AG09309 (cell line): Measurements from ENCODE around the gene ZMYND12.
"Not testable (repeated sequence)": the region's sequence is repeated elsewhere in the genome, so short reads cannot be mapped to it uniquely, and the experiment has no call there.

Experiments used
- DNase-seq: peaks from one replicate; pipeline ENCODE4 v3.0.0-alpha.2; 2010; ENCODE audit warnings: low read depth
- H3K4me3 ChIP-seq: 2 replicates; pipeline ENCODE4 v1.5.1; 2011; ENCODE audit warnings: mild to moderate bottlenecking, low read depth, low read length, moderate library complexity; ENCODE audit not compliant: control insufficient read depth
- TF ChIP-seq, protein P1 (sequence below): IDR thresholded peaks from 2 replicates; pipeline ENCODE4 v1.5.1; 2011; ENCODE audit warnings: mild to moderate bottlenecking, low read depth, low read length, inconsistent platforms; ENCODE audit not compliant: insufficient read depth, control insufficient read depth; ENCODE audit errors: missing control alignments

The ZMYND12 gene, protein sequence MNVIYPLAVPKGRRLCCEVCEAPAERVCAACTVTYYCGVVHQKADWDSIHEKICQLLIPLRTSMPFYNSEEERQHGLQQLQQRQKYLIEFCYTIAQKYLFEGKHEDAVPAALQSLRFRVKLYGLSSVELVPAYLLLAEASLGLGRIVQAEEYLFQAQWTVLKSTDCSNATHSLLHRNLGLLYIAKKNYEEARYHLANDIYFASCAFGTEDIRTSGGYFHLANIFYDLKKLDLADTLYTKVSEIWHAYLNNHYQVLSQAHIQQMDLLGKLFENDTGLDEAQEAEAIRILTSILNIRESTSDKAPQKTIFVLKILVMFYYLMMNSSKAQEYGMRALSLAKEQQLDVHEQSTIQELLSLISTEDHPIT

DNA sequence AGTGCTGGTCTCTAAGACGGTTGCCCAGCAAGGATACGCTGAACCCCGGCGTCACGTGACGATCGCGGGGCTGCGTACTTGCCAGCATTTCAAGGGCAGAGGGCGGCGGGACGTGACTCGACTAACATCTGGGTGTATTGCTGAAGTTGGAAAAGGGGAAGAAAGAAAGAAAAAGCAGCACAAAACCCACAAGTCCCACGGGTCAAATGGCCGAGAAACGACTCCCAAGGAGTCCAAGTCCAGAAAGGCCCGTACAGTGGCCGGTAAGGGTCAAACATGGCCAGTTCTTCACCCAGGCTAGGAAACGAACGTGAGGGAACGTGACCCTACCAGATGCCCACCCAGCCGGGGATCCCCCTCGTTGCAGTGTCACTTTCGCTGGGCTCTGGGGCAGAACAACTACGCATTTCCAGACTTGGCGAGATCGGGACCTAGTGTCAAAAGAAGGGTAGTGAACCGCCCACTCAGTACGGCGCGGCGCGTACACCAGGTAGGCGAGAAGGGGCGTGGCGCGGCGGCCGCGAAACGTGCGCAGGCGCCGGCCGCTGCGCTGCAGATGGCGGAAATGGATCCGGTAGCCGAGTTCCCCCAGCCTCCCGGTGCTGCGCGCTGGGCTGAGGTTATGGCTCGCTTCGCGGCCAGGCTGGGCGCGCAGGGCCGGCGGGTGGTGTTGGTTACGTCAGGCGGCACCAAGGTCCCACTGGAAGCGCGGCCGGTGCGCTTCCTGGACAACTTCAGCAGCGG lies at the start of gene ZMYND12, which contains the start of gene PPCS:
ZMYND12 (minus strand) TSS at position 13 of the 744 bp plus-strand sequence. CDS start 25 bp downstream, outside the sequence.
PPCS (plus strand) TSS at position 534 of the 744 bp plus-strand sequence; CDS start at position 557, 23 bp downstream.
- DNase-seq: peak; percentile 48
- TF ChIP-seq, protein P1, sequence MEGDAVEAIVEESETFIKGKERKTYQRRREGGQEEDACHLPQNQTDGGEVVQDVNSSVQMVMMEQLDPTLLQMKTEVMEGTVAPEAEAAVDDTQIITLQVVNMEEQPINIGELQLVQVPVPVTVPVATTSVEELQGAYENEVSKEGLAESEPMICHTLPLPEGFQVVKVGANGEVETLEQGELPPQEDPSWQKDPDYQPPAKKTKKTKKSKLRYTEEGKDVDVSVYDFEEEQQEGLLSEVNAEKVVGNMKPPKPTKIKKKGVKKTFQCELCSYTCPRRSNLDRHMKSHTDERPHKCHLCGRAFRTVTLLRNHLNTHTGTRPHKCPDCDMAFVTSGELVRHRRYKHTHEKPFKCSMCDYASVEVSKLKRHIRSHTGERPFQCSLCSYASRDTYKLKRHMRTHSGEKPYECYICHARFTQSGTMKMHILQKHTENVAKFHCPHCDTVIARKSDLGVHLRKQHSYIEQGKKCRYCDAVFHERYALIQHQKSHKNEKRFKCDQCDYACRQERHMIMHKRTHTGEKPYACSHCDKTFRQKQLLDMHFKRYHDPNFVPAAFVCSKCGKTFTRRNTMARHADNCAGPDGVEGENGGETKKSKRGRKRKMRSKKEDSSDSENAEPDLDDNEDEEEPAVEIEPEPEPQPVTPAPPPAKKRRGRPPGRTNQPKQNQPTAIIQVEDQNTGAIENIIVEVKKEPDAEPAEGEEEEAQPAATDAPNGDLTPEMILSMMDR: no peak
- peak within 1 kb of the TSS; percentile 92 for H3K4me3 ChIP-seq

DNA sequence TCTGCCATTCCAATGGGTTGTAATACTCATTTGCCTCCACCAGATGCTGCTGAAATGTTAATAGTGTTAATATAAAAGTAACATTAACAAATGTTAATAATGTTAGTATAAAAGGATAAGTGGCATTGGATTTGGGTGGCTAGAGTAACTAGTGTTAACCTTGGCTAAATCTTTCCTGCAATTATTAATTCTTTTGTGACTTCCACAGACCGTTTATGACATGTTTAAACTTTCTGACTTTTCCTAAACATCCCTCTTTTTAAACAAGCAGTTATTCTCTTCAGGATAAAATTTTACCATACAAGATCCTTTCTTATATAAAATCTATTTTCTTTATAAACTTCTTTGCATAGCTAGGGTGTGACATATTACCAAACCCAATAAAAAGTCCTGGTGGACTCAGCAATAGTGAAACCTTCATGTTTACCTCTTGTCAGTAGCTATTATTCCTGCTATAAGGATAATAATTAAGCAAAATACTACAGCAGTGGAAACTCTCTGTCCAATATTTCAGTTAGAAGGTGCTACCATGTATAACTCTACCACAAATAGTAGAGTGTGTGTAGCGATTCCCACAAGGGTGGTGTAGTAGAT lies 48.8 kb upstream of the ZMYND12 start:
- TF ChIP-seq, protein P1: no peak
- no peak for DNase-seq
- H3K4me3 ChIP-seq: no peak overlapping the region

DNA sequence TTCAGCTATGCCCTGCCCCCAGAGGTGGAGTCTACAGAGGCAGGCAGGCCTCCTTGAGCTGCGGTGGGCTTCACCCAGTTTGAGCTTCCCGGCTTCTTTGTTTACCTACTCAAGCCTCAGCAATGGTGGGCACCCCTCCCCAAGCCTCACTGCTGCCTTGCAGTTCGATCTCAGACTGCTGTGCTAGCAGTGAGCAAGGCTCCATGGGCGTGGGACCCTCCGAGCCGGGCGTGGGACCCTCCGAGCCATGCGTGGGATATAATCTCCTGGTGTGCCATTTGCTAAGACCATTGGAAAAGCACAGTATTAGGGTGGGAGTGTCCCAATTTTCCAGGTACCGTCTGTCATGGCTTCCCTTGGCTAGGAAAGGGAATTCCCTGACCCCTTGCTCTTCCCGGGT lies 46.2 kb upstream of the ZMYND12 start:
- H3K4me3 ChIP-seq, DNase-seq: not testable (repeated sequence)

DNA sequence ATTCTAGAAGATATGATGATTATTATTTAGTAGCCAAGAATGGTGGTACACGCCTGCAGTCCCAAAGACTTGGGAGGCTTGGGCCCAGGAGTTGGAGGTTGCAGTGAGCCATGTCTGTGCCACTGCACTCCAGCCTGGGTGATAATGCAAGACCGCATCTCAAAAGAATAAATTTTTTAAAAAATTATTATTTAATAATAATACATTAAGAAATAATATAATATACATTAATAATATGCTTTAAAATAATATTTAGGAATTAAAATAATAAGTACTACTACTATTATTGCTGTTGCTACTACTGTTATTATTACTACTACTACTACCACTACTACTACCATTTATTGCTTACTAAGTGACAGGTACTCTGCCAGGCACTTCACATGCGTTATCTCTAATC lies 34.4 kb upstream of the ZMYND12 start:
- no peak for DNase-seq
- TF ChIP-seq, protein P1: no peak
- H3K4me3 ChIP-seq: no peak overlapping the region

DNA sequence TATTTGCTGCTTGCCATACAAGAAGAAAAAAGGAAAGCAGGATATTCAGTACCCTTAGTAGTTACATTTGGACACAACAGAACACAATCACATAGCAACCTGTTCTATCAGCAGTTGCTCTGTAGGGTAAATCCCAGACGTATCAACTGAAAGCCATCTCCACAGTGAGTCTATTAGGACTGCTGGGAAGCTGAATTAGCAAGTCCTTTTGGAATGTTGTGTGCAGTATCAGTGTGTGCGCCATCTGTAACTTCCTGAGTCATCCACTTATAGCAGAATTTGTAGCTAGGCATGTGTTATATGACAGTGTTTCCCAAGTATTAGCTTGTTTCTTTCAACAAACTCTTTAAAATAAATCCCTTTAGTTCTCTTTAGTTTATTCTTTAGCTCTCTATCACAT lies 28.6 kb upstream of the ZMYND12 start:
- H3K4me3 ChIP-seq: no peak overlapping the region
- DNase-seq: peak; percentile 70
- TF ChIP-seq, protein P1: no peak

DNA sequence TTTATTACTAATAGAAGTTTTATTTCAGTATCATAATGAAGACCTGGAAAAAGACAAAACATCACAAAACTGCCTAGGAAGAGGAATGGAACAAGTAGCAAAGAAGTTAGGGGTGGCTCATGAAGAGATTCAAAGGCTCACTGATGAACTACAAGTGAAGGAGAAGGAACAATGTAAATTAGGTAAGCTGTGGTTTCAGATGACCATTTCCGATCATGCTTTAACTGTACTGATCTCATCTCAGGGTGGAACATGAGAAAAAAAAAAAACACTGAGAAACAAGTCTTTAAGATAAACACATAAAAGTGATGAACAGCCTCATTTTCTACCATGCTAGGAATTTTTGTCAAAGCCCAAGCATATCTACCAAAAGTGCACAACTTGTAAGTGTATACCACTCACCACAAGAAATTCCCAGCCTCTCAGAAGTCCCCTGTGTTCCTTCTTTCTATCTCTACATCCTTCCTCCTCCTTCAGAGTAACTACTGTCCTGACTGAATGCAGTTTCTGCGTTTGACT lies 26.9 kb upstream of the ZMYND12 start:
- no peak overlapping the region for H3K4me3 ChIP-seq
- TF ChIP-seq, protein P1: no peak
- no peak for DNase-seq

DNA sequence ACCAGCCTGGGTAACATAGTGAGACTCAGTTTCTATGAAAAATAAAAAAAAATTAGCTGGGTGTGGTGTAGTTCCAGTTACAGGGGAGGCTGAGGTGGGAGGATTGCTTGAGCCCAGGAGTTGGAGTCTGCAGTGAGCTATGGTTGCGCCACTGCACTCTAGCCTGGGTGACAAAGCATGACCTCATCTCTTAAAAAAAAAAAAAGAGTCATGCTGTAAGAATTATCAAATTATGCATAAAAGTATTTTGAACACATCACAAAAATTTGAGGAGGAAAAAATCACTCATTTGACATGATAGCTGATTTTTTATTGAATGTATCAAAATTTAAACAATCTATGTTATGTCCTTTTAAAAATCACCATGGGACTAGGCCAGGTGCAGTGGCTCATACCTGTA lies 25.1 kb upstream of the ZMYND12 start:
- H3K4me3 ChIP-seq: no peak overlapping the region
- TF ChIP-seq, protein P1: no peak
- DNase-seq: no peak
